ENCODE measurements around the gene EIF2AK2.
"Not testable (repeated sequence)": the region's sequence is repeated elsewhere in the genome, so short reads cannot be mapped to it uniquely, and the experiment has no call there.

The EIF2AK2 gene

DNA sequence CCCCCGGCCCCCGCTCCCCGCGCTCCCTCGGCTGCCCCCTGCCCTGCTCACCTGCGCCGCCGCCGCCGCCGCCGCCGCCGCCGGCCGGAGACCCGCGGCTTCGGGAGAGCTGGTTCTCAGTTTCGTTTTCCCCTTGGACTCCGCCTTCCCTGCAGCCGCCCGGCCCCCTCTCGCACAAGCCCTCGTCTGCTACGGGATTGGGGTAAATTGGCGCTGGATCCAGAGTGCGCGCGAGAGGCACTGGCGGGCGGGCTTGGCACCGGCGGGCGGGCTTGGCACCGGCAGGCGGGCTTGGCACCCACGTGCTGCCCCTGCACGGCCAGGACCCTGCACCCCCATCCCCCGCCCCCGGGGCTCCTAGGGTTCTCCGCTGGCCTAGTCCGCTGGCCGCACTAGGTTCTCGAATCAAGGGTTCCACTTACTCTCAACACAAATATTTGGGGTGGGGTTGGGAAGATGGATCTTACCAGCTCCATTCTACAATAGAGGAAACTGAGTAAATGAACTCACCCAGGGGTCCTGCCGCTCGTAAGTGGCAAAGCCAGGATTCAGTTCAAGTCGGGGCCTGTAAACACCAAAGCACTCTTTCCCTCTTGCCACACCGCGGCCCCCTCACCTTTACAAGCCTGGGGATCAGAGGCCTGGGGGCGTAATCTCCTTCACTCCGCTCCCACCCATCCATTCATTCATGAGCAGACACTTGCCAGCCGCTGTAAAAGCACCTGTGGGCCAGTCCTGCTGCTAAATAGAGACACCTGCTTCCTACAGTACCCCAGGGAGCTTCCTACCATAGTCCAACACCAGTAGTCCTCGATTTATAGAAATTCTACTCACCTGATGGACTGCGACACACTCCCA, at the start of gene EIF2AK2:
Gene EIF2AK2 (minus strand): TSS at position 124 of the 858 bp plus-strand sequence. CDS start 9,174 bp downstream, outside the sequence.
- peak; percentile 77 for DNase-seq

DNA sequence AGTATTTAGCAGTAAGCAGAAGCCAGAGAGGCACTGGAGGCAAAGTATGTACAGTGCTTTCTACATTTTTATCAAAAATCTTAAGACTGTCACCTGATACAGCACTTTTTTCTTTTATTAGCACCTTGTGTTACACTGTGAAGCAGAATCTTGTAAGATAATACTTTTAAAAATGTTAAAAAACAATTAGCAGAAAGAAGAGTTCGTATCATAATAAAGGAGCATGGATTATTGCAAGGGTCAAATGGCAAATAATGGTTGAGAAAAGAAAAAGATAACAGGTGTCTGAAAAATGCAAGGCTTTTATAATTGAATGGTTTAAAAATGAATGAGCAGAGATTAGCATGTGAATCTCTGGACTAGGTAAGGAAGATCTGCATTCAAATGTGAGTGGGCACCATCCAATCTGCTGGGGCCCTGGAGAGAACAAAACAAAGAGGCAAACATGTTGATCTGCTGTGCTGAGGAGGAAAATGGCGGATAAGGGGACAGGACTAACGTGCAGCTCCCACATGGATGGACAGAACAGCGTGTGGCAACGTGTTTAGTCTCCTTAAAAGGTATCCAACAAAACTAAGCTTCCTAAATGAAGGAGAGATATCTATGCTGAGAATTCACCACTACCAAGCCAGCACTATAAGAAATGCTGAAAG, 49.0 kb upstream of the EIF2AK2 start:
- DNase-seq, result no peak

GRCh38 chr2:37205071-37205661, 48.4 kb upstream of the EIF2AK2 start:
- DNase-seq, result not testable (repeated sequence)

DNA sequence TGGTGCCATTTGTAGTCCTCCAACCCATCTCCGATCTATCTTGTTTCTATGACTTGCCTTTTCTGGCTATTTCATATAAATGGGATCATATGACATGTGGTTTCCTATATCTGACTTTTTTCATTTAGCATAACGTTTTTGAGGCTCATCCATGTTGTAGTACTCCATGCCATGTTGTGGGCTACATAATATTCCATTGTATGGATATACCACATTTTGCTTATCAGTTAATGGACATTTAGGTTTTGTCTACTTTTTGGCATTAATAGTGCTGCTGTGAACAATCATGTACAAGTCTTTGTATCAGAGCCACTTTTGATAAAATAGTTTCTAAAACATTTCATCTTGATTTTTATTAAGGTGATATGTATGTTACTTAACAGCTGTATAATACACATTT, 46.9 kb upstream of the EIF2AK2 start:
- DNase-seq, result no peak

- no peak for DNase-seq
Observed at GRCh38 chr2:37201766-37202165, 45.0 kb upstream of the EIF2AK2 start.

DNA sequence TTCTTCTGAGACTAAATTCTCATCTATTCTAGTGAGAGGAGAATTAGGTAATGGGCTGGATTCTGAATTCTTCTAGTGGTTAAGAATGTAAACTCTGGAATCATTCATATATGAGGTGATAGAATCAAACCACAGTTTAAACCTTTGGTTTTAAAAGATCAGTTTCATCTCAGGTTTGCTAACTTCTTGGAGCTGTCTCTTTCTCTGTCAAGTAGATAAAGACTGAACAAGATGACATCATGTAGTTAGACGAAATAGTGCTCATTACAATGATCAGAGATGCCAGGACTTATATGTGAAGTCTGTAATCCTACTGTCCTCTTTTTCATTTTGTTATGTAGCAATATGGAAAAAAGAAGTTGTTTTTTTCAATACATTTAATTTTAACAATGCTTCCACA, 44.4 kb upstream of the EIF2AK2 start:
- DNase-seq, result no peak

DNA sequence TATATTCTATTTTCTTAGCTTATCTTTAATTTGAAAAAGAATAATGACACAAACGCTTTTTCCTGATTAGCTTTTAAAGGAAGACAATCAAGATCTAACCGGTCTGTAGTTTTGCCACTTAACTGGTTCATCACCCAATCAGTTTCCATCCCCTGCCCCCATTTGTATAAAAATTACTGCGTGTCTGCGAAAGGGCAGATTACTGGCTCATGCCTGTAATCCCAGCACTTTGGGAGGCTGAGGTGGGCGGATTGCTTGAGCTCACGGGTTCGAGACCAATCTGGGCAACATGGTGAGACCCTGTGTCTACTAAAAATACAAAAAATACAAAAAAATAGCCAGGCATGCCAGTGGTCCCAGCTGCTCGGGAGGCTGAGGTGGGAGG, 41.9 kb upstream of the EIF2AK2 start:
- no peak for DNase-seq

DNA sequence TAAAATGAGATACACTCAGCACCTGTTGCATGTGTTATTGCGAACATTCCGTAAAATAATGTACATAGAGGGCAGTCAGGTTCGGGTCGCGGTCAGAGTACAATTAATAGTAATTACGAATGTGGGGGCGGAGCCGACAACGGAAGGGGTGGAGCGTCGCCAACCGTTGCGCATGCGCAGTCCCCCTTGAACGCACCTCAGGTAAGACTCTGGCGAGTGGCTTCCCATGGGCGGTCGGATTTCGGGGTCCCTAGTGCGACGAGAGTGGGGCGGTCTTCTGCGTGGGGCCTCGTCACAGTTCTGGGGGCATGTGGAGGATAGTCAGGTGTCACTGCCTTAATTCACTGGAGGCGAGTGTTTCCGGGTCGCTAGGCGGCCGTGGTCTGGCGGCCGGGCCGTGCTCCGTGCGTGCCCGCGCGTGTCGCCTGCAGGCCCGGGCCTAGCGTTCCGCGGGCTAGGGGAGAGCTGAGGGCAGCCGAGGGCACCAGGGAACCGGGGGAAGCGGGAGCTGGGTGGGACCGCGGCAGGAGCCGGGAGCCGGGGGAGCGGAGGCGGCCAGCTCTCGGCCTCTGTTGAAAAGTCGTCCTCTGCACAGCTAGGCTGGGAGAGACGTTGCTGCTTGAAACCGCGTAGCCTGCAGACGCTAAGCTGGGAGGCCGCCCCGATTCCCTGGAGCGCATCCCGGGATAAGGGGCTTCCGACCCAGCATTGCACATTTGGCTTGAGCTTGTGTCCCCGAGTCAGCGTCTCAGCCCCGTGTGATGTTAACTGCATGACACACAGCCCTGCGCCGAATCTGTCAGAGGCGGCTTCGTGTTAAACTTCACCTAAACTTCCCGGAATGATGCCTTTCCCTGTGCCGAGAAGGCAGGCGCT, 39.8 kb upstream of the EIF2AK2 start, which contains the start of gene CEBPZOS:
Gene CEBPZOS (plus strand): TSS at position 177 of the 876 bp plus-strand sequence. CDS start 3,209 bp downstream, outside the sequence.
- peak; percentile 83 for DNase-seq

DNA sequence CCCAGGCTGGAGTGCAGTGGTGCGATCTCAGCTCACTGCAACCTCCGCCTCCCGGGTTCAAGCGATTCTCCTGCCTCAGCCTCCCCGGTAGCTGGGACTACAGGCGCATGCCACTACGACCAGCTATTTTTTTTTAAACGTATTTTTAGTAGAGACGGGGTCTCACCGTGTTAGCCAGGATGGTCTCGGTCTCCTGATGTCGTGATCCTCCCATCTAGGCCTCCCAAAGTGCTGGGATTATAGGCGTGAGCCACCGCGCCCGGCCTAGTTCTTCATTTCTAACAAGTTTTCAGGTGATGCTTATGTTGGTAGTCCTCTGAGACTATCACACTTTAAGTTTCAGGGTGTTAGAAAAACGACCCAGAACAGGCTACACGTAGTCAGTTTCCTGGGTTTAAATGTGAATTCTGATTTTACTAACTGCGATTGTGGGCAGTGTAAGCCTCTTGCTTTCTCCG, 39.1 kb upstream of the EIF2AK2 start:
- not testable (repeated sequence) for DNase-seq

- DNase-seq, result no peak
Observed at GRCh38 chr2:37192551-37192950, 35.8 kb upstream of the EIF2AK2 start.

- no peak for DNase-seq
Observed at GRCh38 chr2:37191747-37192146, 35.0 kb upstream of the EIF2AK2 start.

DNA sequence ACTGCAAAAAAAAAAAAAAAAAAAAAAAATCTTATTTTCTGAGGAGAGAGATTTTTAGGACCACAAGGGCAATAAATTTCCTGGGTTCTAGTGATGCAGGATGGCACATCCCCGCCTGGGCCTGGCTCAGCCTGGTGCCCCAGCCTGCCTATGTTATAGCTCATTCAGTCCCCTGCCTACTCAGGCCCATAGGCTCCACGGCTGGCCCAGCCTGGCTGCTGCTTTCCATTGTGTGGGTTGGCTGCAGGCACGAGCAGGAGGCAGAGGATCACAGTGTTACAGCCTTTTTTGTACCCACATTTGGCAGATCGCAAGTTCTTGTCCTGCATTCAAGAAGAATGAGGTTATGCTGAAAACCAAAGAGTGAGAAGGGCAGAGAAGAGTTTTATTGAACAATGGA, 34.5 kb upstream of the EIF2AK2 start:
- DNase-seq, result no peak

- DNase-seq, result no peak
Observed at GRCh38 chr2:37190290-37190689, 33.5 kb upstream of the EIF2AK2 start.

GRCh38 chr2:37189452-37190153, 32.8 kb upstream of the EIF2AK2 start:
- DNase-seq, result no peak

DNA sequence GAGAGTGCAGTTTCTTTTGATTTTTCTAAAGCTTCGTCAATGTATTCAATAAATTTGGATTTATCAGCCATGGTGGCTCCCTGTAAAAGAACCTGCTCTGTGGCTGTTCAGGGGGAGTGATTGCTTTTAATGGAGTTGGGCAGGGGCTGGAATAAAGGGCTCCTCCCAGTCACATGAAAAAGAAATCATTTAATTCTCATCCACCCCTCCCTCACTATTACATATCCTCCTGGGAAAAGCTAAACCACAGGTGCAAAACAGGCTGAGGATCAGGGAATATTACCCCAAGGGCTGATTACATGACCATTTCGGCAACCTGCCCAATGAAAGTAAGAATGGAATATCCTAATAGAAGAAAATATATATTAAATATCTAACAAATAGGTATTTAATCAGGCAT, 31.8 kb upstream of the EIF2AK2 start, which contains the start of gene SULT6B1:
Gene SULT6B1 (minus strand): TSS at position 101 of the 400 bp plus-strand sequence. CDS start 30 bp downstream, at position 71.
- no peak for DNase-seq

DNA sequence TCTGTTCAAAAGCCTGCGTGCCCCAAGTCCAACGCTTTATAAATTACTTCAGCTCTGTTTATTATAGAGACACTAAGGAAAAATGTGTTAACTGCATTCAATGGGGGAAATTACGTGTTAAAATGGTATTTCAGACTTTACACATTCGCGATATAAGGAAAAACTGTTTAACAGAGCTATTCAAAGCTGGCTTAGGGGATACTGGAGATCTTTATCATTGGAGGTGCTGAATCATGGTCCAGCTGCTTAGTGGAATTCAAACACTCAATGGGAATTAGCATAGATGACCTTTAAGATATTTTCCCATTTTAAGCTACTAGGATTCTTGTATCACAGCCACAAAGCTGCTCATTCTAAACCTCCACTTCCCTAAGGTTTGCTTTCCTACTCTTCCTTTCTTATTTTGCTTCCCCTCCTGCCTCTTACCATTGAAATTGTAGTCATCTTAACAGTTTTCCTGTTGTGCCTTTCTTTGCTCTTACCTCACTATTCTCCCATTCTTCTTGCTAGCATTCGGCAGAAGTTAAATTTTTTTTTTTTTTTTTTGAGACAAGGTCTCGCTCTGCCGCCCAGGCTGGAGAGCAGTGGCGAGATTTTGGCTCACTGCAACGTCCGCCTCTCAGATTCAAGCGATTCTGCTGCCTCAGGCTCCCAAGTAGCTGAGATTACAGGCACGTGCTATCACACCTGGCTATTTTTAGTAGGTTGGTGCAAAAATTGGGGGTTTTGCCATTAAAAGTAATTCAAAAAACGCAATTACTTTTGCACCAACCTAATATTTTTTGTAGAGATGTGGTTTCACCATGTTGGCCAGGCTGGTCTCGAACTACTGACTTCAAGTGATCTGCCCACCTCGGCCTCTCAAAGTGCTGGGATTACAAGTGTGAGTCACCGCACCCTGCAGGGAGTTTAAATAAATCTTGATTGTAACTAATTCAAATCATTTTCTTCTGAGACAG, 25.2 kb upstream of the EIF2AK2 start:
- DNase-seq, result no peak

DNA sequence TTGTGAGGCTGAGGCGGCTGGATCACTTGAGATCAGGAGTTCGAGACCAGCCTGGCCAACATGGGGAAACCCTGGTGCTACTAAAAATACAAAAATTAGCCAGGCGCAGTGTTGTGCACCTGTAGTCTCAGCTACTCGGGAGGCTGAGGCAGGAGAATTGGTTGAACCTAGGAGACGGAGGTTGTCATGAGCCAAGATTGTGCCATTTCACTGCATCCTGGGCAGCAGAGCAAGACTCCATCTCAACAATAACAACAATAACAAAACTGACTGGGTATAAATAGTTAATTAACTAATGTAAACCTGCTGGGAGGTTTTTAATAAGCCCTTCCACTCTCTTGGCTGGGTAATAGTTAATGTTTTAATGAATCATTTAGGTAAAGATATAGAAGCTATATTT, 23.9 kb upstream of the EIF2AK2 start:
- DNase-seq, result no peak

DNA sequence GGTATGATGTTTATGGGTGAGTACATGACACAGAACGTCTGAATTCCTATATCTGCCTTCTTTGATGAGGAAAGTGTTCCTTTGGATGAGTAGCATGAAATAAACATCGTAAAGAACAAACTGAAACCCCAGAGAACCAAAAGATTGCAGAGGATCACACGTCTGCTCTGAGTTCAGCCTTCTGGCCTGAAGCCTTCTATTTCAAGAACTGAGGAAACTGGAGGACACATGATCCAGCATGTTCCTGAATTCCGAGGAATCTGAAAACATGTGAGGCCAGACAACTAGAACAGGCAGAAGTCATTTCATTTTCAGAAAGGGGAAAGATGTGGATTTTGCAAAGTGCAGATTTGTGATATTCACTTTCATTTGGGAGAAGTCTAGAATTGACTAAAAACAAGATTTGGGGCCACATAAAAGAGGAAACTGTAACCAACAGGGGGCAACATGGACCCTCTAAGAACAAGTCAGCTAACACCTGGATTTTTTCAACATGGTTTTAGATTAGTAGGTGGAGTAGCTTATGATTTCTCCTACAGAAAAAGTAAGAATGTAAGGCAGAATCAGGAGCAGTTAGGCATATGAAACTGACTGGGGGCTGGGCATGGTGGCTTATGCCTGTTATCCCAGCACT, 23.3 kb upstream of the EIF2AK2 start:
- no peak for DNase-seq

GRCh38 chr2:37173741-37174140, 17.0 kb upstream of the EIF2AK2 start:
- DNase-seq, result no peak

- DNase-seq, result no peak
Observed at GRCh38 chr2:37171624-37171950, 14.8 kb upstream of the EIF2AK2 start.

Measured in activated effector memory CD4-positive, alpha-beta T cell treated with Interleukin-2 at 50 U/mL for 16 hours (primary cell).